WTC11 (cell line): ENCODE results near the gene KRCC1. TPM values are rescaled to one million over a fixed set of nuclear protein-coding genes. Genes with fewer than 3 reads are reported as not detected.

Experiments
- ATAC-seq: fragments of 200-7000 bp; cut with Tn5 transposase; 2 replicates; pipeline ENCODE4 v1.10.0; 2021; ENCODE audit warnings: mild to moderate bottlenecking, moderate library complexity
- CTCF ChIA-PET: fragments of 300-600 bp; sonication (Branson Sonifier 250); formaldehyde crosslinking; loops from one replicate; lab custom pipeline; 2021; ENCODE audit warnings: antibody characterized with exemption; lab: Charles Lee
- POLR2A ChIA-PET: fragments of 350-600 bp; sonication (Branson Sonifier 250); formaldehyde crosslinking; loops from one replicate; lab custom pipeline; 2021; ENCODE audit warnings: antibody characterized with exemption; lab: Charles Lee
- DNase-seq: peaks from one replicate; pipeline ENCODE4 v3.0.0; 2021; ENCODE audit warnings: low spot score
- H3K27ac Mint-ChIP-seq: 2 replicates; pipeline ENCODE4 v1.8.0; 2021; ENCODE audit warnings: mixed read lengths
- H3K27me3 Mint-ChIP-seq: 2 replicates; pipeline ENCODE4 v1.8.0; 2021; ENCODE audit warnings: low read depth, mild to moderate bottlenecking, moderate library complexity, mixed read lengths
- H3K36me3 Mint-ChIP-seq: 2 replicates; pipeline ENCODE4 v1.8.0; 2021; ENCODE audit warnings: mixed read lengths
- H3K4me1 Mint-ChIP-seq: 2 replicates; pipeline ENCODE4 v1.8.0; 2022; ENCODE audit warnings: mixed read lengths
- H3K4me3 Mint-ChIP-seq: 2 replicates; pipeline ENCODE4 v1.8.0; 2021; ENCODE audit warnings: mild to moderate bottlenecking, moderate library complexity, mixed read lengths
- H3K9me3 Mint-ChIP-seq: 2 replicates; pipeline ENCODE4 v1.8.0; 2021; ENCODE audit warnings: mixed read lengths
- ATF3 ChIP-seq: sonication (generic); formaldehyde crosslinking; conservative IDR thresholded peaks from 2 replicates; pipeline ENCODE4 v1.8.1; 2022; ENCODE audit warnings: mild to moderate bottlenecking, missing genetic modification reagents
- ATF6 ChIP-seq: sonication (generic); formaldehyde crosslinking; IDR thresholded peaks from 2 replicates; pipeline ENCODE4 v1.8.1; 2023; ENCODE audit warnings: mild to moderate bottlenecking, missing genetic modification reagents
- E2F4 ChIP-seq: sonication (generic); formaldehyde crosslinking; IDR thresholded peaks from 2 replicates; pipeline ENCODE4 v1.8.1; 2022; ENCODE audit warnings: low read depth, mild to moderate bottlenecking, moderate library complexity, missing genetic modification reagents, borderline replicate concordance
- EMX1 ChIP-seq: fragments of 250-450 bp; sonication (Bioruptor Pico); IDR thresholded peaks from 2 replicates; pipeline ENCODE4 v1.8.0; 2021; ENCODE audit warnings: mild to moderate bottlenecking
- ETV6 ChIP-seq: sonication (generic); formaldehyde crosslinking; IDR thresholded peaks from 2 replicates; pipeline ENCODE4 v1.8.1; 2022; ENCODE audit warnings: mild to moderate bottlenecking, missing genetic modification reagents
- GRHL2 ChIP-seq: fragments of 250-450 bp; sonication (Bioruptor Pico); IDR thresholded peaks from 2 replicates; pipeline ENCODE4 v1.8.0; 2022; ENCODE audit warnings: mild to moderate bottlenecking, moderate library complexity; ENCODE audit not compliant: insufficient replicate concordance, severe bottlenecking
- GTF2I ChIP-seq: fragments of 250-450 bp; sonication (Bioruptor Pico); conservative IDR thresholded peaks from 2 replicates; pipeline ENCODE4 v1.4.0; 2021; ENCODE audit warnings: mild to moderate bottlenecking
- HMGXB4 ChIP-seq: sonication (generic); formaldehyde crosslinking; IDR thresholded peaks from 2 replicates; pipeline ENCODE4 v1.8.1; 2023; ENCODE audit warnings: mild to moderate bottlenecking, moderate library complexity, missing genetic modification reagents
- JAZF1 ChIP-seq: fragments of 250-450 bp; sonication (Bioruptor Pico); IDR thresholded peaks from 2 replicates; pipeline ENCODE4 v1.9.0; 2021; ENCODE audit warnings: moderate library complexity, mild to moderate bottlenecking, inconsistent platforms
- NFATC4 ChIP-seq: fragments of 250-450 bp; sonication (Bioruptor Pico); IDR thresholded peaks from 2 replicates; pipeline ENCODE4 v1.9.0; 2021; ENCODE audit warnings: mild to moderate bottlenecking
- NFE2L1 ChIP-seq: sonication (generic); formaldehyde crosslinking; IDR thresholded peaks from 2 replicates; pipeline ENCODE4 v1.8.1; 2023; ENCODE audit warnings: missing genetic modification reagents
- PRDM15 ChIP-seq: sonication (generic); formaldehyde crosslinking; IDR thresholded peaks from 2 replicates; pipeline ENCODE4 v1.8.0; 2022; ENCODE audit warnings: missing genetic modification reagents
- ZNF232 ChIP-seq: sonication (generic); formaldehyde crosslinking; IDR thresholded peaks from 2 replicates; pipeline ENCODE4 v1.8.0; 2022; ENCODE audit warnings: mild to moderate bottlenecking, missing genetic modification reagents
- ZNF263 ChIP-seq: sonication (generic); formaldehyde crosslinking; IDR thresholded peaks from 2 replicates; pipeline ENCODE4 v1.8.1; 2022; ENCODE audit warnings: low read depth, mild to moderate bottlenecking, moderate library complexity, missing genetic modification reagents
- ZNF281 ChIP-seq: sonication (generic); formaldehyde crosslinking; IDR thresholded peaks from 2 replicates; pipeline ENCODE4 v1.8.0; 2023; ENCODE audit warnings: mild to moderate bottlenecking, missing genetic modification reagents
- ZSCAN18 ChIP-seq: fragments of 250-450 bp; sonication (Bioruptor Pico); IDR thresholded peaks from 2 replicates; pipeline ENCODE4 v2.1.2; 2022; ENCODE audit warnings: mild to moderate bottlenecking, moderate library complexity
- total RNA-seq: library from RNA; stranded (reverse); gene quantifications from 3 replicates; pipeline ENCODE4 v1.2.3, GENCODE V29; 2021

Gene KRCC1
- total RNA-seq, 1 experiment from 2014 or later = 7.6 TPM

- no peak for TF ChIP-seq GTF2I (CRISPR knock-in tag)
- TF ChIP-seq NFATC4 (CRISPR knock-in tag) = peak; percentile 97
- TF ChIP-seq NFE2L1 (CRISPR knock-in tag) = peak; percentile 88
- no peak for TF ChIP-seq ZNF281 (CRISPR knock-in tag)
- peak; percentile 88; the same call in 1 of the 2 replicates for TF ChIP-seq JAZF1
- TF ChIP-seq EMX1 (CRISPR knock-in tag) = peak; percentile 99
- TF ChIP-seq ATF3 = no peak
- TF ChIP-seq ETV6 (CRISPR knock-in tag) = peak; percentile 70
- no peak; the same call in 1 of the 2 replicates for TF ChIP-seq HMGXB4
- TF ChIP-seq PRDM15 (CRISPR knock-in tag) = no peak
- TF ChIP-seq E2F4 = no peak
Measured at GRCh38 chr2:88016086-88016959, 39.3 kb downstream of the KRCC1 start, which contains the start of gene RNU2-63P (continued).

GRCh38 chr2:88011011-88011410, 44.6 kb downstream of the KRCC1 start:
- ATAC-seq (no peak), DNase-seq (no peak)
- Mint-ChIP-seq H3K4me3 (no peak overlapping the region), H3K27ac (no peak overlapping the region), H3K36me3 (no peaks in the 10 kb centered on the region), H3K4me1 (peaks cover 14% of the 10 kb centered on the region), H3K27me3 (no peaks in the 10 kb centered on the region), H3K9me3 (no peaks in the 10 kb centered on the region)
- CTCF ChIA-PET = interaction anchor here (2.2 to 2.6 kb wide), 2 partner anchors 9 to 49 kb away, joined by 8 to 15 read pairs; no protein-coding TSS in a partner anchor
- POLR2A ChIA-PET = no interaction called here
- TF ChIP-seq ZNF263 (CRISPR knock-in tag) (no peak), ZSCAN18 (CRISPR knock-in tag) (no peak), ZNF281 (CRISPR knock-in tag) (no peak), ATF6 (no peak), NFE2L1 (CRISPR knock-in tag) (no peak), E2F4 (no peak), ZNF232 (CRISPR knock-in tag) (no peak), GRHL2 (CRISPR knock-in tag) (no peak)
